Right lobe of liver (tissue), 6 donors: ENCODE results near the gene MOGAT1. TPM values are rescaled to one million over a fixed set of nuclear protein-coding genes. Genes with fewer than 3 reads are reported as not detected.
A peak's percentile ranks its signal among the peaks of the same experiment; 100 is the strongest.

ENCODE experiments used
- ATAC-seq, 4 donors: fragments of 200-7000 bp; cut with Tn5 transposase; one replicate each; pipeline ENCODE4 v1.9.1; 2020; ENCODE audit warnings: mild to moderate bottlenecking in 4 of 4, moderate library complexity in 4 of 4
- DNase-seq, 3 donors: peaks; one replicate each; pipeline ENCODE4 v3.0.0-alpha.2; 2020
- H3K27ac ChIP-seq, 3 donors: fragments of 200-600 bp; one replicate each; pipeline ENCODE4 v1.8.0; 2022
- H3K27me3 ChIP-seq, 2 donors: fragments of 200-600 bp; one replicate each; pipeline ENCODE4 v1.8.0; 2022
- H3K36me3 ChIP-seq, 4 donors: fragments of 200-600 bp; sonication (generic) in 1 of 4; one replicate each; pipeline versions ENCODE4 v1.5.1 to v1.8.0; 2017 to 2022; ENCODE audit warnings: control low read depth in 1 of 4
- H3K4me1 ChIP-seq, 4 donors: fragments of 200-600 bp; sonication (generic) in 1 of 4; one replicate each; pipeline versions ENCODE4 v1.5.1 to v1.8.0; 2017 to 2022; ENCODE audit warnings: control low read depth in 1 of 4
- H3K4me3 ChIP-seq, 3 donors: fragments of 200-600 bp; one replicate each; pipeline ENCODE4 v1.8.0; 2022
- H3K9me3 ChIP-seq, 4 donors: fragments of 200-600 bp; sonication (generic) in 1 of 4; one replicate each; pipeline versions ENCODE4 v1.5.1 to v1.8.0; 2017 to 2022; ENCODE audit warnings: control low read depth in 1 of 4
- POLR2A ChIP-seq: fragments of 450-650 bp; IDR thresholded peaks from one replicate; pipeline ENCODE4 v1.6.1; 2017; ENCODE audit warnings: antibody characterized with exemption, mild to moderate bottlenecking
- WGBS: methylation state at CpG from one replicate; pipeline ENCODE4 v1.1.6; 2018; ENCODE audit warnings: low coverage, low lambda C conversion rate; ENCODE audit not compliant: insufficient coverage; ENCODE audit errors: missing lambda C conversion rate; 5-methylcytosine and 5-hydroxymethylcytosine counted together
- intact Hi-C, 2 donors: fragments of 100-400 bp; cut with DNase I; formaldehyde crosslinking; loops; one replicate each; pipeline versions ENCODE4 v1.11.2 to v1.14.1; 2022
- total RNA-seq, 6 experiments: library from RNA; depleted of rRNA in 2 of 6; stranded (reverse); fragments of >200 nt in 2 of 6; fragmentation: NEBNext Ultra II Directional in 3 of 6; extraction: Animal tissue kit (Norgen Biotek cat#: 25700) in 3 of 6; gene quantifications; one replicate each; pipeline versions ENCODE4 v1.1.0 to v1.2.4, GENCODE V29; 2016 to 2023
- TF ChIP-seq, protein P1 (sequence below), 4 donors: fragments of 200-600 bp in 3 of 4; fragments of 450-650 bp in 1 of 4; IDR thresholded peaks; one replicate each; pipeline versions ENCODE4 v1.5.1 to v1.8.0; 2016 to 2022; ENCODE audit warnings: antibody characterized with exemption in 4 of 4, mild to moderate bottlenecking in 2 of 4
- donor health status: DM: no; HTN: yes; CAD: no.
- donor health status: DM: no; HTN: no; CAD: no.
- donor health status: DM: no; HTN: no; CAD: no.
- donor health status: DM: no; HTN: yes; CAD: no.
- donor health status: DM: no; HTN: yes; CAD: no.

The MOGAT1 gene
- total RNA-seq, 6 experiments from 2014 or later = 0.50 to 8.1 (median 3.4) TPM

DNA sequence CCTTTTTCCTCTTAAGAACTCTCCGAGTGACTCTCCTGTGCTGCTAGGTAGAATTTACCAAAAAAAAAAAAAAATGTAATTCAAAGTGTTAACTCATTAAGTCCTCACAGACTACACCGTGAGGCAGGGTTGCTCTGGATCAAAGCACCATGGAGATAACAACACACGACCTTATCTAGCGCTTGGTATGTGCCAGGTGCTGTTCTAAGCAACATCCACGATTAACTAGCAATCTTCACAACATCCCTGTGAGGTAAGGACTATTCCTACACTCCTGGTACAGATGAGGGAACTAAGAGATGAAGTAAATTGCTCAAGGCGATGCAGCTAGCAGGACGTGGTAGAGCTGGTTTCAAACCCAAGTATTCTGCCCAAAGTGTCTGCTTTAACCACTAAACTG, 1.8 kb downstream of the MOGAT1 start:
- 46% methylated on average over 7 of the region's 7 CpGs for WGBS
- Histone ChIP-seq H3K27me3 (no peaks in the 10 kb centered on the region), H3K27ac (no peak overlapping the region), H3K36me3 (no peaks in the 10 kb centered on the region), H3K4me3 (peak overlapping the region in 2 of 3 donors; percentile 66 to 83), H3K9me3 (no peaks in the 10 kb centered on the region), H3K4me1 (peaks cover 0 to 40% (median 2%) of the 10 kb centered on the region in 4 donors)
- ATAC-seq (no peak), DNase-seq (no peak)
- intact Hi-C loops = no loop called here
- TF ChIP-seq POLR2A = no peak

DNA sequence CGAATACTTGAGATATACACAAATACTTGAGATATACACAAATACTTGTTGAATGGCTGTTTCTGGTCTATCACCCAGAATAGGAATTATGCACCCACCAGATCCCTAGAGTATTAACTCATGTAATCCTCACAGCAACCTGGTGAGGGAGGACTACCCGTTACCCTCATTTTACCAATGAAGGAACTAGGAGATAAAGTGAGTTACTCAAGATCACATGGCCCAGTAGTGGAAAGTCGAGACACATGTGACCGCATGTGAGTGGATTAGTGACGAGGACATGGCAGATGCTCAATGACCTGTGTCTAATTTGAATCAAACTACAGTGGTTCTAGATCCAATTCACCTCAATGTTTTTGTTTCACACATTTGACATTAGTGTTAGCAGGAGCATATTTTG, 2.4 kb downstream of the MOGAT1 start:
- Histone ChIP-seq H3K4me1 (peaks cover 0 to 43% (median 2%) of the 10 kb centered on the region in 4 donors), H3K27ac (no peak overlapping the region), H3K9me3 (no peaks in the 10 kb centered on the region), H3K27me3 (no peaks in the 10 kb centered on the region), H3K36me3 (no peaks in the 10 kb centered on the region), H3K4me3 (no peak overlapping the region)
- intact Hi-C loops = no loop called here
- 71% methylated on average over 5 of the region's 5 CpGs for WGBS
- no peak for ATAC-seq
- DNase-seq = no peak
- TF ChIP-seq POLR2A = no peak
- TF ChIP-seq, protein P1, sequence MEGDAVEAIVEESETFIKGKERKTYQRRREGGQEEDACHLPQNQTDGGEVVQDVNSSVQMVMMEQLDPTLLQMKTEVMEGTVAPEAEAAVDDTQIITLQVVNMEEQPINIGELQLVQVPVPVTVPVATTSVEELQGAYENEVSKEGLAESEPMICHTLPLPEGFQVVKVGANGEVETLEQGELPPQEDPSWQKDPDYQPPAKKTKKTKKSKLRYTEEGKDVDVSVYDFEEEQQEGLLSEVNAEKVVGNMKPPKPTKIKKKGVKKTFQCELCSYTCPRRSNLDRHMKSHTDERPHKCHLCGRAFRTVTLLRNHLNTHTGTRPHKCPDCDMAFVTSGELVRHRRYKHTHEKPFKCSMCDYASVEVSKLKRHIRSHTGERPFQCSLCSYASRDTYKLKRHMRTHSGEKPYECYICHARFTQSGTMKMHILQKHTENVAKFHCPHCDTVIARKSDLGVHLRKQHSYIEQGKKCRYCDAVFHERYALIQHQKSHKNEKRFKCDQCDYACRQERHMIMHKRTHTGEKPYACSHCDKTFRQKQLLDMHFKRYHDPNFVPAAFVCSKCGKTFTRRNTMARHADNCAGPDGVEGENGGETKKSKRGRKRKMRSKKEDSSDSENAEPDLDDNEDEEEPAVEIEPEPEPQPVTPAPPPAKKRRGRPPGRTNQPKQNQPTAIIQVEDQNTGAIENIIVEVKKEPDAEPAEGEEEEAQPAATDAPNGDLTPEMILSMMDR (IDR thresholded peaks at IDR 0.05) = no peak

DNA sequence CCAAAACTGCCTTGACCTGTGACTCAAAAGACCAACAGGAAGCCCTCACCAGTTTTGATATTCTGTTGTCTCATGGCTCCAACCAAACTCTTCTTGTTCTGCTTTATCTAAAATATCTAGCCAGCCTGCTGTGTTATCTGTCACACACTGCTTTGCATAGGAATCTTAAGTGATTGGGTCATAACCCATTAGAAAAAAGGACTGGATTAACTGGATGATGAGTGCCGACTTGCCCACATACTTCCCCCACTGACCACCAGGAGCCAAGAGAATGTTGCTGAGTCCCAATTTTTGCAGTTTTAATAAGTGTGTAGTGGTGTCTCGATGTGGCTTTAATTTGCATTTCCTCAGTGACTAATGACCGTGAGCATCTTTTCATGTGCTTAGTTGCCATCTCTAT, 6.5 kb downstream of the MOGAT1 start:
- 67% methylated on average over 3 of the region's 3 CpGs for WGBS
- Histone ChIP-seq H3K27ac (no peak overlapping the region), H3K4me3 (no peak overlapping the region), H3K36me3 (no peaks in the 10 kb centered on the region), H3K9me3 (no peaks in the 10 kb centered on the region), H3K4me1 (peaks cover 0 to 26% (median 0%) of the 10 kb centered on the region in 4 donors), H3K27me3 (no peaks in the 10 kb centered on the region)
- intact Hi-C loops = no loop called here
- no peak for ATAC-seq
- no peak for TF ChIP-seq POLR2A
- TF ChIP-seq, protein P1 (IDR thresholded peaks at IDR 0.05) = no peak
- no peak for DNase-seq

DNA sequence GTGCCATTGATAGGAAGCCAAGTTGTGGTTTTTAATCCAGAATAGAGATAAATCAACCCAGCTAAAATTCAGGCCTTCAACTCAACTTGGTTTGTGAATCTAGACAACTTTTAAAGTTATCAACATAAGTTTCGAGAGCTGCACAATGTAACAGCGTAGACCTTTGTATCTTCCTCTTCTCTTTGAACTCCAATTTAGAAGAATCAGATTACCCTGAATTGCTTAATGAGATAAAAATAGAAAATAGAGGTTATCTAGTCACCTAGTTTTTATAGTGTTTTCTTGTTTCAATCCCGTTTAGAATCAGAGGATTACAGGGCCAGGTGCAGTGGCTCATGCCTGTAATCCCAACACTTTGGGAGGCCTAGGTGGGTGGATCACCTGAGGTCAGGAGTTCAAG, 12.3 kb downstream of the MOGAT1 start:
- H3K27me3 ChIP-seq = no peaks in the 10 kb centered on the region
- intact Hi-C loops = no loop called here
- peak in 3 of 4 donors; percentile 38 to 60 (median 50) for ATAC-seq
- peaks cover 0 to 7% (median 0%) of the 10 kb centered on the region in 4 donors for H3K36me3 ChIP-seq
- no peaks in the 10 kb centered on the region for H3K9me3 ChIP-seq
- H3K4me3 ChIP-seq = no peak overlapping the region
- 20% methylated on average over 3 of the region's 3 CpGs for WGBS
- H3K4me1 ChIP-seq = peaks cover 0 to 26% (median 0%) of the 10 kb centered on the region in 4 donors
- no peak overlapping the region for H3K27ac ChIP-seq
- no peak for DNase-seq
- no peak for TF ChIP-seq POLR2A
- TF ChIP-seq, protein P1 (IDR thresholded peaks at IDR 0.05) = no peak

DNA sequence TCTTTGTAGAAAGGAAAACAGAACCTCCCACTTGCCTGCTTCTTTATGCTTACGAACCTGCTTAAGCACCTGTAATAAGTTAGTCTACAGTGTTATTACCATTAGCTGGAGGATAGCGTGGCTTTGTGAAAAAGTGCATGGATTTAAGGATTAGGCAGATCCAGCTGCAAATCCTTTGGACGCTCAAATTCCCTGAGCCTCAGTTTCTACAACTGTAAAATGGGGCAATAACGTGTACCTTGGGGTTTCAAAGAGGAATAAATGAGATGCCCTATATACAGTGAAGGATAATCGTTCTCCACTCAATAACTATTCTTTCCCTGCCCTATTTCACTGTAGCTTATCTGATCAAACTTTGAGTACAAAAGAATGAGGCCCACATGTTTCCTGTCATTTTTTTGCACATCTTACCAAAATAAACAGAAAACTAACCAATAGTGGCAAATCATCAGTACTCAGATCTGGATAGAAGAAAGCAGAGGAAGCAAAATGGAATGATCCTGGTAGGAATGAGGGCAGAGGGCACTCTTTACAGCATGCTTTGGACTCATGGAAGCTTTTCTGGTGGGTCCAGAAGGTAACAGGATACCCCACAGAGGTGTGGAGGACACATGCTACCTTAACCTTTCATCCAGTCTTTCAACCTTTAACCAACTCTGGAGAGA, 14.8 kb downstream of the MOGAT1 start:
- H3K27me3 ChIP-seq = no peaks in the 10 kb centered on the region
- H3K9me3 ChIP-seq = no peaks in the 10 kb centered on the region
- H3K36me3 ChIP-seq = peaks cover 0 to 8% (median 0%) of the 10 kb centered on the region in 4 donors
- ATAC-seq = peak in 2 of 4 donors; percentile 18 to 31
- peaks cover 0 to 26% (median 0%) of the 10 kb centered on the region in 4 donors for H3K4me1 ChIP-seq
- no peak overlapping the region for H3K4me3 ChIP-seq
- H3K27ac ChIP-seq = no peak overlapping the region
- no peak for TF ChIP-seq POLR2A
- TF ChIP-seq, protein P1 (IDR thresholded peaks at IDR 0.05) = no peak
- DNase-seq = no peak
- 59% methylated on average over 5 of the region's 5 CpGs for WGBS
- intact Hi-C loops = no loop called here
